ENCODE results near the gene PRAC2.

The PRAC2 gene

DNA sequence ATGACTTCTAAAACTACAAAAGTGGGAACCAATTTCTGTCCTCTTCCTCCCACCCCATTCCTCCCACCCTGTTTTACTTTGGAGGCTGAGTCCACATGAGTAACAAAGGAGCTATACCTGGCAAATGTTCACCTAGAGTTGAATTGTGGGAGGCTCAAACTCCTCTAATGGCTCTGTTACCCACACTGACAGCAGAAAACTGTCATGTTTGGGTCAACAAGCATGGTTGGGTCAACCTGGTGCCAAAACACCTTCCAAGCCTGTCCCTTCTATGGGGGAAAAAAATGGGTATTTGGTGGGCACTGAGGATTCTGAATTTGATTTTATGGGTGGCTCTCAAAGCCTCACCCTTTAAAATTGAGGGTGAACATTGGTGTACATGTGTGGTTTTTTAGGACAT lies 17.6 kb downstream of the PRAC2 start:
- H4K91ac ChIP-seq (ENCODE audit: low read length) = no peak overlapping the region
- H3K9me3 ChIP-seq (ENCODE audit: control insufficient read depth, low read length) = no peaks in the 10 kb centered on the region
- H3K4ac ChIP-seq (ENCODE audit: low read depth in 1 of 2, low read length in 2 of 2) = no peak overlapping the region
- no peak overlapping the region for H2AFZ ChIP-seq (ENCODE audit: low read depth, low read length)
- H3K4me3 ChIP-seq (ENCODE audit: insufficient read depth in 1 of 2, low read depth in 1 of 2, low read length in 2 of 2) = no peak overlapping the region
- H2BK120ac ChIP-seq (ENCODE audit: low read depth, low read length) = no peak overlapping the region
- H2BK12ac ChIP-seq (ENCODE audit: low read length in 2 of 2) = no peak overlapping the region
- no peak overlapping the region for H2BK15ac ChIP-seq (ENCODE audit: low read depth, poor library complexity, severe bottlenecking)
- peaks cover 1% of the 10 kb centered on the region for H3K4me1 ChIP-seq (ENCODE audit: control insufficient read depth, insufficient read depth, low read depth, low read length)
- H3K36me3 ChIP-seq (ENCODE audit: control insufficient read depth in 1 of 2, insufficient read depth in 2 of 2, low read depth in 1 of 2, low read length in 2 of 2) = no peaks in the 10 kb centered on the region
- no peak overlapping the region for H3K14ac ChIP-seq (ENCODE audit: low read length in 2 of 2)
- DNase-seq = no peak
- H3K4me2 ChIP-seq (ENCODE audit: low read length, poor library complexity, severe bottlenecking) = no peak overlapping the region
- H3K18ac ChIP-seq (ENCODE audit: low read depth in 1 of 2, low read length in 2 of 2) = no peak overlapping the region
- H2BK5ac ChIP-seq (ENCODE audit: low read depth, low read length, poor library complexity, severe bottlenecking) = no peak overlapping the region
- no peak overlapping the region for H3K27ac ChIP-seq (ENCODE audit: low read length, poor library complexity, severe bottlenecking)
- no peaks in the 10 kb centered on the region for H3K79me1 ChIP-seq (replicated peaks; ENCODE audit: low read length, poor library complexity, severe bottlenecking)
- no peak overlapping the region for H4K8ac ChIP-seq (ENCODE audit: low read length)
- peaks cover 94 to 99% of the 10 kb centered on the region in 2 experiments for H3K27me3 ChIP-seq (ENCODE audit: control insufficient read depth in 1 of 2, insufficient read depth in 1 of 2, low read length in 2 of 2)
- H3K23ac ChIP-seq (ENCODE audit: low read length in 2 of 2) = no peak overlapping the region
- H2AK5ac ChIP-seq (ENCODE audit: low read length, severe bottlenecking) = no peak overlapping the region
- H3K9ac ChIP-seq (ENCODE audit: low read length) = no peak overlapping the region

DNA sequence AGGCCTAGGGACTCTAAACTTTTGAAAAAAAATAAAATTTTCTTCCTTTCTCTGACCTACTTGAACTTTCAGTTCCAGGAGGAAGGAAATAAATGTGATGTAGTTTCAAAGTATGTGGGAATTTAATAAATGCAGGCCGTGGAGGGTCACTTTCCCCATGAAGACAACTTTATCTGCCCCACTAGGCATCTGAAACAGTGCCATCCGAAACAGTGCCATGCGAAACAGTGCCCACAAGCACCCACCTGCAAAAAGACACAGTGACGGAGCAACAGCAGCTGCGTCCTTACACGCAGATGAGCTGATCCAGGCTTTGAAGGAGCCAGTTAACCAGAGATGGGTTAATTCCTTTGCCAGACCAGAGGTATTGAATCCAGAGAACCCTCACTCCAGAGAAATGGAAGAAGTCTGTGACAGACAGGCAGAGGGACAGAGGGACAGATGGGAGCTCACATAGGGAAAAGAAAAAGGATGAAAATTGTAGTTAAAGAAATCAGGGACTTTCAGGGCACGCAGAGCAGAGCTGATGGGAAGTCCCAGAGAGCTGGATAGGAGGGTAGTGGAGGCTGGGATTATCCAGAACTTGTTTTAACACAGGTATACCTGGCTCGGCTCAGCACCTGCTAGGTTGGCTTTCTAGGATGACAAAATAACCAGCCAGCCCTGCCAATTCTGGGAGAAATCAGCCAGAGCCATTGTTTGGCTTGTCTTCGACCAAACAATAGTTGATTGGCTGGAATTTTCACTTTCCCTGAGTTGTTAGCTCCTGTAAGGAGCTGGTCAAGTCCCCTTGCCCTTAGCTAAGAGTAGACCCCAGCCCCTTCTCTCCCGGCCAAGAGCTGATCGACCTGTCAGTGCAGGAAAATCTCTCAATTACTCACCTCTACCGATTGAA lies 22.6 kb downstream of the PRAC2 start:
- H4K8ac ChIP-seq (ENCODE audit: low read length) = no peak overlapping the region
- H3K23ac ChIP-seq (ENCODE audit: low read length in 2 of 2) = no peak overlapping the region

DNA sequence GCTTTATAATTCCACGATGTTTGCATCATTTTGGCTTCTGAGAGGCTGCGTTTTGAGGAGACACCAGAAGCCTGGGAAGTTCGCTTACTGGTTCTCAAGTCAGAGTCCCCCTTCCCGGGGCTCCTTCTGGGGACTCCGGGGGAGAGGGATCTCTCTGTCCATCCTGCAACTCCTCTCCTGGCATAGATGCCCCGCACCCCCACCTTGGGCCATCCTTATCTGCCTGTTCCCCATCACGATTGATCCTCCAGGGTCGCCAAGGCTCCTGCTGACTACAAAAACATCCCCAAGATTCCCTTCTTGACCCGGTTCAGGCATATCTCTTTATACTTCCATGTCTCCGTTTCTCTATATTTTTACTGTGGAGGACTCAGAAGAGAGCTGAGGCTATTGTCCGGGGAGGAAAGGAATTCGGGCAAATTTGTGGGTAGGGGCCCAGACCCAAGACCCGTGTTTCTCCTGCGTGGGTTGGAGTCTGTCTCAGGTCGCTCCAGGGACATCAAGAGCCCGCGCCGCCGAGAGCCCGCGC lies 24.0 kb downstream of the PRAC2 start:
- Histone ChIP-seq H3K23ac (ENCODE audit: low read length in 2 of 2) (no peak overlapping the region), H3K4me1 (ENCODE audit: control insufficient read depth, insufficient read depth, low read depth, low read length) (no peaks in the 10 kb centered on the region), H3K4me2 (ENCODE audit: low read length, poor library complexity, severe bottlenecking) (no peak overlapping the region), H4K8ac (ENCODE audit: low read length) (no peak overlapping the region), H2BK5ac (ENCODE audit: low read depth, low read length, poor library complexity, severe bottlenecking) (no peak overlapping the region), H3K9ac (ENCODE audit: low read length) (no peak overlapping the region), H3K18ac (ENCODE audit: low read depth in 1 of 2, low read length in 2 of 2) (no peak overlapping the region), H3K36me3 (ENCODE audit: control insufficient read depth in 1 of 2, insufficient read depth in 2 of 2, low read depth in 1 of 2, low read length in 2 of 2) (no peaks in the 10 kb centered on the region), H3K4me3 (ENCODE audit: insufficient read depth in 1 of 2, low read depth in 1 of 2, low read length in 2 of 2) (no peak overlapping the region), H2BK12ac (ENCODE audit: low read length in 2 of 2) (no peak overlapping the region), H2AFZ (ENCODE audit: low read depth, low read length) (no peak overlapping the region), H3K9me3 (ENCODE audit: control insufficient read depth, low read length) (no peaks in the 10 kb centered on the region), H2AK5ac (ENCODE audit: low read length, severe bottlenecking) (no peak overlapping the region), H3K27ac (ENCODE audit: low read length, poor library complexity, severe bottlenecking) (no peak overlapping the region), H3K27me3 (ENCODE audit: control insufficient read depth in 1 of 2, insufficient read depth in 1 of 2, low read length in 2 of 2) (peaks cover 88 to 100% of the 10 kb centered on the region in 2 experiments), H4K91ac (ENCODE audit: low read length) (no peak overlapping the region), H2BK15ac (ENCODE audit: low read depth, poor library complexity, severe bottlenecking) (no peak overlapping the region), H3K79me1 (replicated peaks; ENCODE audit: low read length, poor library complexity, severe bottlenecking) (no peaks in the 10 kb centered on the region), H2BK120ac (ENCODE audit: low read depth, low read length) (no peak overlapping the region), H3K4ac (ENCODE audit: low read depth in 1 of 2, low read length in 2 of 2) (no peak overlapping the region), H3K14ac (ENCODE audit: low read length in 2 of 2) (no peak overlapping the region)
- DNase-seq = peak; percentile 9
- 2% methylated on average over 21 of the region's 21 CpGs for WGBS

More for the DNA sequence above, 22.6 kb downstream of the PRAC2 start:
- no peak overlapping the region for H3K18ac ChIP-seq (ENCODE audit: low read depth in 1 of 2, low read length in 2 of 2)
- no peak overlapping the region for H2BK12ac ChIP-seq (ENCODE audit: low read length in 2 of 2)
- H3K36me3 ChIP-seq (ENCODE audit: control insufficient read depth in 1 of 2, insufficient read depth in 2 of 2, low read depth in 1 of 2, low read length in 2 of 2) = no peaks in the 10 kb centered on the region
- H3K9me3 ChIP-seq (ENCODE audit: control insufficient read depth, low read length) = no peaks in the 10 kb centered on the region
- no peak overlapping the region for H4K91ac ChIP-seq (ENCODE audit: low read length)
- 50% methylated on average over 9 of the region's 12 CpGs for WGBS
- H2BK5ac ChIP-seq (ENCODE audit: low read depth, low read length, poor library complexity, severe bottlenecking) = no peak overlapping the region
- H2AK5ac ChIP-seq (ENCODE audit: low read length, severe bottlenecking) = no peak overlapping the region
- no peak overlapping the region for H2BK15ac ChIP-seq (ENCODE audit: low read depth, poor library complexity, severe bottlenecking)
- no peak overlapping the region for H3K14ac ChIP-seq (ENCODE audit: low read length in 2 of 2)
- no peak overlapping the region for H3K27ac ChIP-seq (ENCODE audit: low read length, poor library complexity, severe bottlenecking)
- no peak overlapping the region for H2AFZ ChIP-seq (ENCODE audit: low read depth, low read length)
- no peak overlapping the region for H3K4ac ChIP-seq (ENCODE audit: low read depth in 1 of 2, low read length in 2 of 2)
- H3K27me3 ChIP-seq (ENCODE audit: control insufficient read depth in 1 of 2, insufficient read depth in 1 of 2, low read length in 2 of 2) = peaks cover 85 to 100% of the 10 kb centered on the region in 2 experiments
- H3K4me2 ChIP-seq (ENCODE audit: low read length, poor library complexity, severe bottlenecking) = no peak overlapping the region
- no peaks in the 10 kb centered on the region for H3K79me1 ChIP-seq (replicated peaks; ENCODE audit: low read length, poor library complexity, severe bottlenecking)
- H2BK120ac ChIP-seq (ENCODE audit: low read depth, low read length) = no peak overlapping the region
- no peaks in the 10 kb centered on the region for H3K4me1 ChIP-seq (ENCODE audit: control insufficient read depth, insufficient read depth, low read depth, low read length)
- DNase-seq = no peak
- H3K9ac ChIP-seq (ENCODE audit: low read length) = no peak overlapping the region
- no peak overlapping the region for H3K4me3 ChIP-seq (ENCODE audit: insufficient read depth in 1 of 2, low read depth in 1 of 2, low read length in 2 of 2)

DNA sequence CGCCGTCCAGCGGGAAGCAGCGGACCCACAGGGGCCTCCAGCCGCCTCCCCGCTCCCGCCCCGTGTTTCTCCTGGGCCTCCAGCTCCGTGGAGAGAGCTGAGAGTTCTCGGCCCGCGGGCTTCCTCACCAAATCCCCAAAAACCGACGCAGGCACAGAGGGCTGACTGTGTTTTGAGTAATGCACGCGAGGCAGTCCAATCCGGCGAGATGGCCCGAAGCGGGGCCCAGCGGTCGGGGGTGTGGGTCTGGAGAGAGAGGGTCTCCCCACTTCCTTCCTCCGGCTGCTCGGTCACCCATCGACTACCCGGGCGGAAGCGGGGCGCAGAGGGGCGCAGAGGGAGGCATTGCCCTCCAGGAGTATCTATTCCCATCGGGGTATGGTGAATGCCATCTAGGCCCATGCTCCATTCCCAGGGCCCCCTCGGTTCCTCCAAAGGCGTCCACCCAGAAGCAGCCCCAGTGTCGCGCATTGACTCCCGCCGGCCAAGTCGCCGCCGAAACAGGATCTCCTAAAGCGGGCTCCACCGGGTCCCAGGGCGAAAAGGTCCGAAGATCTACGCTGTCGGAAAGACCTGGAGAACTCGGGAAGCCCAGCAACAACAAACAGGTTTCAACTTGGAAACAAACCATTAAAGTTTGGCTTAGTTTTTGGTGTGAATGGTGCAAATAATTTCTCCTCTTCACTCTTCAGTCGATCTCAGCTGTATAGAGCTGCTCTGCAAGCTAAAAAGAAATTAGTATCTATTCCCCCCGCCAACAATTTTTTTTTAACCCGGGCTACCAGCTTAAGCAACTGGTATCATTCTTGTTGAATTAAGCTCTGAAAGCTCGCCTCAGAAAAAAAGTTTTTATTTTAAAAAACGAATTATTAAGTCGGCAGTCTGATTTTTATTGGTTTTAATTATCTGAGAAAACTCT lies 24.7 kb downstream of the PRAC2 start:
- Histone ChIP-seq H3K27me3 (ENCODE audit: control insufficient read depth in 1 of 2, insufficient read depth in 1 of 2, low read length in 2 of 2) (peaks cover 89 to 100% of the 10 kb centered on the region in 2 experiments), H3K4me1 (ENCODE audit: control insufficient read depth, insufficient read depth, low read depth, low read length) (no peaks in the 10 kb centered on the region), H3K4ac (ENCODE audit: low read depth in 1 of 2, low read length in 2 of 2) (no peak overlapping the region), H3K4me3 (ENCODE audit: insufficient read depth in 1 of 2, low read depth in 1 of 2, low read length in 2 of 2) (no peak overlapping the region), H2AFZ (ENCODE audit: low read depth, low read length) (no peak overlapping the region), H3K23ac (ENCODE audit: low read length in 2 of 2) (no peak overlapping the region), H2AK5ac (ENCODE audit: low read length, severe bottlenecking) (no peak overlapping the region), H3K27ac (ENCODE audit: low read length, poor library complexity, severe bottlenecking) (no peak overlapping the region), H4K8ac (ENCODE audit: low read length) (no peak overlapping the region), H2BK15ac (ENCODE audit: low read depth, poor library complexity, severe bottlenecking) (no peak overlapping the region), H2BK5ac (ENCODE audit: low read depth, low read length, poor library complexity, severe bottlenecking) (no peak overlapping the region), H3K9me3 (ENCODE audit: control insufficient read depth, low read length) (no peaks in the 10 kb centered on the region), H3K9ac (ENCODE audit: low read length) (no peak overlapping the region), H3K4me2 (ENCODE audit: low read length, poor library complexity, severe bottlenecking) (no peak overlapping the region), H2BK120ac (ENCODE audit: low read depth, low read length) (no peak overlapping the region), H3K14ac (ENCODE audit: low read length in 2 of 2) (no peak overlapping the region), H2BK12ac (ENCODE audit: low read length in 2 of 2) (no peak overlapping the region), H3K18ac (ENCODE audit: low read depth in 1 of 2, low read length in 2 of 2) (no peak overlapping the region), H4K91ac (ENCODE audit: low read length) (no peak overlapping the region), H3K79me1 (replicated peaks; ENCODE audit: low read length, poor library complexity, severe bottlenecking) (no peaks in the 10 kb centered on the region), H3K36me3 (ENCODE audit: control insufficient read depth in 1 of 2, insufficient read depth in 2 of 2, low read depth in 1 of 2, low read length in 2 of 2) (no peaks in the 10 kb centered on the region)
- peak; percentile 21 for DNase-seq
- WGBS = 5% methylated on average over 48 of the region's 53 CpGs

Measured in mesenchymal stem cell (in vitro differentiated cells and primary cell).